NCI-H1105 (cell line): ENCODE results near the gene ITGB6.
"Not testable (repeated sequence)": the region's sequence is repeated elsewhere in the genome, so short reads cannot be mapped to it uniquely, and the experiment has no call there.

Source experiments
- DNase-seq: peaks from one replicate; lab custom pipeline; 2025; lab: John Stamatoyannopoulos, UW

ITGB6 gene

DNA sequence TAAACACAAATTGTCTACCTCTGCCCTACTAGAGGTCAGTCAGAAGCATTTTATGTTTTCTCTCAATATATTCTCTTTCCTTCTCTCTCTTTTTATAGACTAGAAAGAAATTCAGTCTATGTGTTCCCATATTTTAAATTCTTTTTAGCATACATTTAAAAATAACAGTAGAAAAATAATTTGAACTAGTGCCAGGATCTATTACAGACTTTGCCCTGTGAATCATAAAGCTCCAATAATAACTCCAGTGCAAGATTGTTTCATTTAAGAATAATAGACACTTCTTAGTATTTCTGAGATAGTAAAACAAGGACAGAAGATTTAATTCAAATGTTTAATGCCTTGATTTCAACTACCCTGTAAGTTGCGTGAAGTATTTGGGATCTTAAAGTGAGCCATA is 60.1 kb downstream of the ITGB6 start:
- DNase-seq: no peak

DNA sequence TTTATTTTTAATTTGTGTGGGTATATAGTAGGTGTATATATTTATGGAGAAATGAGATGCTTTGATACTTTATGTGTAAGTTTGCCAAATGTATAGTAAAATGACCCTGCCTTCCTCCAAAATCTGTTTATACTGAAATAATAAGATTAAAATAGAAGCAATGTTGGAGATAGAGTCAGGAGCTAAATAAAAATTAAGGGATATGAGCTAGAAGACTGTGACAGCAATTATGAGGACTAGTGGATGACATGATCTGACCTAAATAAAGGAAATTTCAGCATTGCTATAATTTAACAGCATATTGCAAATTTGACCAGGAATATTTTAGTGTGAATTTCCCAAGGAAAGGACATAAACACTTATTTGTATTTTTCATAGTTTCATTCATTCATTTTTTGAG is 60.7 kb downstream of the ITGB6 start:
- DNase-seq: no peak

GRCh38 chr2:160138406-160138805 is 61.7 kb downstream of the ITGB6 start:
- DNase-seq: no peak

- DNase-seq: no peak
These were observed 62.6 kb downstream of the ITGB6 start for GRCh38 chr2:160137464-160137863.

DNA sequence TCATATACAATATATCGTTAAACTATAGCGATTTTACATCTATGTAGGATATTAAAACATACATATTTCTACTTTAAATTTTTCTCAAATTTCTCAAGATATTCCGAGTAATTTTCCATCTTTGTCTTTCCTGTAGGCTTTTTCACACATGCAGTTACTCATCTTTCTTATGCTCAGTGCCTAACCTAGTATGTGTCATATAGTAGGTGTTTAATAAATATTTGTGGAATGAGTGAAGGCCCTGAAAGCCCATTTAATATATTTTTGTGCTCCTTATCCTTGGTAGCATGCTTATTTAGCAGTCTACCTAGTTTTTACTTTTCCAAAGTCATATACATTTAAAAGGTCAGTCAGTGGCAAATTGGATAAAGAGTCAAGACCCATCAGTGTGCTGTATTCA is 67.3 kb downstream of the ITGB6 start:
- no peak for DNase-seq

- no peak for DNase-seq
These were observed 73.3 kb downstream of the ITGB6 start for GRCh38 chr2:160126756-160127155.

DNA sequence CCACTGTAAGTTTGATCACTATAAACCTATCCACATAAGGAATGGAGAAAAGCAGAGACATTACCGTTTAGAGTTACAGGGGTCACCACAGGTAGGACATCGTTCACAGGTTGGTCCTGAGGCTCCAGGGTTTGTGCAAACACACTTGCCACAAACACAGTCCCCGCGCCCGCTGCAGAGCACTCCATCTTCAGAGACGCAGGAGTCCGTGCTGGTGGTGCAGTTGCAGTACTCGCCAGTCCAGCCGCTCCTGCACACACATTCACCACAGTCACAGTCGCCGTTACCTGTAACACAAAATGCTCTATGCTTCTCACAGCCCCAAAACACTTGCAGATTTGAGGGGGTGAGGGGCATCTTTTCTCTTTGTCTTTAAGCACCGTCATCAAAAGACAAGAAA is 73.8 kb downstream of the ITGB6 start:
- DNase-seq: no peak

DNA sequence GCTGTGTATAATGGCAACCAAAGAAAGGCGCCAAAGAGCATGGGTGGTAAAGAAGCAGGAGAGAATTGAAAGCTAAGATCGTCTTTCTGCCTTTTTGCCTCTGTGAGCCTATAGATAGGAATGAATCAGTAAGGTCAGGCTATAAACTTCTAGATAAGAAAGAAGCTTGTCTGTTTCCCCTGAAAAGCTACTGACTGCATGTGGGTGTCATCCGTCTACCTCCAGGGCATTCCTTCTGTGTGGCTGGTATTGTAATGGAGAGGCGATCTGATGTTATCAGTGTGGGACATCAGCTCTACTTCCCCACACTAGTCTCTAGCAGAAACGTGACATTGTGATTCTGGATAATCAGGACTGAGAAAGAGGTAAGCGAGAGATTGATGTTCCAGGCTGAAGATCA is 74.2 kb downstream of the ITGB6 start:
- no peak for DNase-seq

DNA sequence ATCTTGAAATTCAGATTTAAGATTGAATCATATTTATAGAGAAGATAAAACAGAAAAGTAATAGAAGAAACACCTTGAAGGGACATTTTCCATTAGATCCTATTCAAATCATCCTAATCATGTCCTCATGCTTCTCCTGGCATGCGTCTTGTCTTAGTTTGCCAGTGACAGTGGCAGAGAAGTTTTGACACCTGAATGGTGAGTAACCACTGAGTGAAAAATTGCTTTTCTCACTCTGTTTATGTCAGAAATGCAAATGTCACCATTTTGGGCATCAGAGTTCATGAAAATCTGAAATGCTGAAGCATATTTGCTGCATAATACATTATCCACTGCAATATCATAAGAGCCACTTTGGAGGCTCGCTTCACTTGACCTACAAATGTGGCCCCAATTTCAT is 74.7 kb downstream of the ITGB6 start:
- no peak for DNase-seq

DNA sequence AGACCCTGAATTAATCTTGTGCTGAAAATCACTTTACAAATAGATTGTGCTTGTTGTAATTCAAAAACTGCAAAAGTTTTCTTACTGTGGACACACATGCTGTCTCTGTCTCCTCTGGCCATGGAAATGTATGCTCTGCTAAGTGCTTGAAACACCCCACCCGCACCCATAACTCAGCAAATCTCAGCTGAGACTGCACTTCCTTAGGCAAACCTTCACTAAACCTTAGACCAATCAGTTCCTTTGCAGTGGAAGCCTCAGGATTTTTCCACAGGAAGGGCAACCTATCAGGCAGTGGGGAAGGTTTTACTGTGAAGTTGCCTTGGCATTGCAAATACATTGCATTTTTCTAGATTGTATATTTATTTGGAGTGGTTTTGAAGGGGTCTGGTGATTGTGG is 75.5 kb downstream of the ITGB6 start:
- DNase-seq: no peak

GRCh38 chr2:160114721-160115120 is 85.4 kb downstream of the ITGB6 start:
- not testable (repeated sequence) for DNase-seq

DNA sequence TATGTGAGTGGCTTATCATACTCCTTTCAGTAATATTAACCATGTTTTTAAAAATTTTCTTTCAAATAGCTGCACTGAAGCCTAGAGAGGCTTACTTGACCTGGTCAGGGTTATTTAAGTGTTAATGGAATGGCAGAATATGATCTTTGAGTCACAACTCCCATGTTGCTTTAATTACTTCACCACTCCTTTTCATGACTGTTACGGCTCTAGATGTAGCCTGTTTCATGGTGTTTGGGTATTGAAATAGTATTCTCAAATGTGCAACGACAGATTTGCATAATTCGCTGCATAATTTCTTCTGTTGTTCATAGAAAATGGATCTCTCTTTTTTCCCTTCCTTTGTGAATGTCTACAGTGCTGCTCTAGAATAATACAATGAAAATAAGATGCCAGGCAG is 86.1 kb downstream of the ITGB6 start:
- DNase-seq: no peak

DNA sequence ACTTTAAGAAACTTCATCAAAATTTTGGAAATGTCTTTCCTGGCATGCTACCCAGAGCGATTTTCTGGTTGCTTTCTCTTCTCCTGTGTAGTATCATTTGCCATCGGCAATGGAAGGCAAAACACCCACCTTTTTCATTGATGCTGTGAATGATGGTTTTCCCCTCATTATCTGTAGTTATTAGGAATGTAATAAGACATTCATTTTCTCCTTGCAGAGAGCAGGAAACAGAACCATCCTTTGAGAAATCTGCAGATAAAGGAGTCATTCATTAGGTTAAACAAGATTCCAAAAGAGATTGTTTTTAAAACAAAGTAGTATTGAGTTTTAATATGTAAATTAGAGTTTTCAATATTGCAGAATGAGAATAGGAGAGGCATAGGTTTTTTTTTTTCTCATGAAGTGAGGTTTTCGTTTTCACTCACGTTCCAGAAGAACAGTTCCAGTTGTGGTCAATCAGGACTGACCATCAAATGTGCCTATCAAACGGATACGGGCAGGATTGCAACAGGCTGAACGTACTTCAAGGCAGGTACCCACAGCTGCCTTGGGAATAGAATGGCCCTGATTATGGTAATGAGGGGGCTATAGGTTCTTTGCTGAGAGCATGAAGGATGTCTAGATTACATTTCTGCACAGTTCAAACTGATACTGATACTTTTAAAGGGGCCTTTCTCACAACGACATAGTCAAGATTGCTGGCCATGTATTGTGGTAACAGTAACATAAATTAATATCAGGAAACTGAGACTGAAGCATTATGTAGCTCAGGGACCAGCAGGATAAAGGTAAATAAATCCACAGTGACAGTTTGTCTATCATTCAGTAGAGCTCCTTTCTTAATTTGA is 87.9 kb downstream of the ITGB6 start:
- DNase-seq: no peak

DNA sequence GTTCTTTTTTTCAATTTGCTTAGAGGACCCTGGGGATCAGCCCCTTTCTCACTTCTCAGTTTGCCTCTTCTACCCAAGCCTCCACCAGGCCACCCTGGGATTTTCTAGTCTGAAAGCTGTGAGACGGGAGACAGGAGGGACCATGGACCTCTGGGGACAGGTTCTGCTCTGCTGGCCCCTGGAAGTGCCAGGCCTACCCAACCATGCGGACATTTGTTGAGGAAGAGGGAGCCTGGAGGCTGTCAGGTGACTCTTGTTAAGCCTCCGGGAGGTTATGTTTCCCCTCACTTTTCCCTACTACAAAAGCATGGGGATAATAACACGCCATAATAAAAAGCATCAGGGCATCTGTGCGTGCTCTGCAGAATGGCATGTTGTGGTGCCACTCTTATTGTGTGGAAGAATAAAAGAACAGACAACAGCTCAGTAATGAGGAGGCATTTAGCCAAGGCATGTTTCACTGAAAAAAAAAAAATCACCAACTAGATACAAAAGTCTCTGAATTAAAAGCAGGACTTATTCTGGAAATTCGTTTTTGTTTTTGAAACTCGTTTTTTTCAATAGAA is 89.3 kb downstream of the ITGB6 start:
- no peak for DNase-seq

DNA sequence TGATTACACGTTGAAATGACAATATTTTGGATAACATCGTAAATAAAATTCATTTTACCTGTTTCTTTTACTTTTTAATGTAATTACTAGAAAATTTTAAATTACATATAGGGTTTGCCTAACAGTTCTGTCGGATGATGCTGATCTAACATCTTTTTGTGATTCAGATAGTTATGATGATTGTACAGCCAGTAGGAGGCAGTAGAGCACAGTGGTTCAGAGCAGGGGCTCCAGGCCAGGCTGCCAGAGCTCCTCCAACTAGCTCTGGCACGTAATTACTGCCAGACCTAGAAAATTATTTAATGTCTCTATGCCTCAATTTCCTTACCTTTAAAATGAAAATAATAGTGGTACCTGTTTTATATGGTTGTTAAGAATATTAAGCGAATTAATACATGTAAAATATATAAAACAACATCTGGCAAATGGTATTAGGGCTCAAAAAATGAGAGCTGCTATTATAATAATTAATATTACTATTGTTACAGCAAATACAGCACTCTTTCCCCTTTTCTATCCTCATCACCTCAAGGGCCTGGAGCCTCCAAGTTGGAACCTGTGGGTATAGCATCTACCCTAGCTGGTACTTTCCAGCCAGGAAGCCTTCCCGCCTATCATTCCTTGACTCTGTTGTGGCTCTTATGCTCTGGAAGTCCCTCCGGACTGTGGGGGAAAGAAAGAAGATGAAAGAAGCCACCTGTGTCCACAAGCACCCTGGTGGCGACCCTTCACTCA is 90.0 kb downstream of the ITGB6 start:
- peak; percentile 4 for DNase-seq

DNA sequence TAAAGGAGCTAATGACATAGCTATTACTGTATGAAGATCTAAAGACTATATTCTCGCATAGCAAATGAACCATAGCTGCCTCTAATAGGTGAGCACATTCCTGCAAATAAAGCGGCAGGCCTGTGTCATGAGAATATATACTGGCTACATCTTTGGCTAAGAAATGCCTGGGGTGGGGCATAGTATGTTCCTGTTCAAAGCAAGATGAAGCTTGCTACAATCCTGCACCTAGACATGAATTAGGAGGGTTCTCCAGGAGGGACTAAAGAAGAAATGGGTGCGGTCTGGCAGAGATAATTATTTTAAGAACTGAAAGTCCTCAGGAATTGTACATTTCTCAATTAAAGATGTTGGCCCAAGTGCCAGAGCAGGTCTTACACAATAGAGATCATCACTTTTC is 90.8 kb downstream of the ITGB6 start:
- DNase-seq: no peak

GRCh38 chr2:160108646-160109045 is 91.4 kb downstream of the ITGB6 start:
- no peak for DNase-seq

DNA sequence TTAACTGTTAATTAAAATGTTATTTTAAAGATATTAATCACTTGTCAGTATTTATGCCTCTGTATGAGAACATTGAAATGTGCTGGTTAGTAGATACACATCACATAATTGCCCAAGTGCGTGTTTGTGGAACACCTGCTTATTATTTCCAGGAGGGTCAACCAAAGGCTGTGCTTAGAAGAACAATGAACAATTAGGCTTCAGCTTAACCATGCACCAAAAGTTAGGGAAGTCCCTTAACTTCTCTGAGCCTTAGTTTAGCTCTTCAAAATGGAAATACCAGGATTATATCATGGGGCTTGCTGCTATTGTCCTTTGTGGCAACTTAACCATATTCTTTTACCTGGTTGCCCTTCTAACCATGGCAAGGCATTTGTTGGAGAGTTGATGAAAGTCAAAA is 94.7 kb downstream of the ITGB6 start:
- DNase-seq: no peak

DNA sequence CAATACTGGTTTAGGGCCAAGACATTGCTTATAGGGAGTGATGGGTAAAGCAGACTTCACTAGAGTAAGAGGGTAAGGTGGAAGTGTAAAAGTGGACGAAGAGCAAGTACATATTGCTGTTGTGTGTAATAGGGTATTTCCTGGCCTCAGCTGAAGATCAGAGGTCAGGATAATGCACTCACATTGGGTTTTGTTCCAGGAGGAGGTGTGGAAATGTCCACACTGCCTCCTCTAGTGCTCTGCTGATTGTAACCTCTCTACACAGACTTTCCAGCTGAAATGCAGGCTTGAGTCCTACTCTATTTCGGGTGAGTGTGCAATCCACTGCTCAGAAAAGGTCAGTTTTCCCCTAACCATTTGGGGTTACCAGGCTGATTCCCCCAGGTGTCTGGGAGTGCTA is 96.0 kb downstream of the ITGB6 start:
- DNase-seq: no peak

GRCh38 chr2:160097326-160097725 is 102.7 kb downstream of the ITGB6 start:
- no peak for DNase-seq

DNA sequence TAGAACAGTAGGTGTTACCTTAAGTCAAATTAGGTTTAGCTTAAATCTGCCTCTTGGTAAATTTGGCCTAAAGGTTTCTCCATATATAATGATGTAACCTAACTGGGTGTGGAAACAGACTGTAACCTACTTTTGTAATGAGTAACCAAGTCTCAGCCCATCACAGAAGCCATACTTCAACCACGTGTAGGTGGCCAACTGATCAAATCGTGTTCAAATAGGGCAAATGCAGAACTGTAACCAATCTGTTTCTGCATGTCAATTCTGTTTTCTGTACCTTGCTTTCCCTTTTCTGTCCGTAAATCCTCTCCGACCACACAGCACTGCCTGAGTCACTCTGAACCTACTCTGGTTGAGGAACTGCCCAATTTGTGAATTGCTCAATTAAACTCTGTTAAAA is 103.7 kb downstream of the ITGB6 start:
- DNase-seq: no peak

DNA sequence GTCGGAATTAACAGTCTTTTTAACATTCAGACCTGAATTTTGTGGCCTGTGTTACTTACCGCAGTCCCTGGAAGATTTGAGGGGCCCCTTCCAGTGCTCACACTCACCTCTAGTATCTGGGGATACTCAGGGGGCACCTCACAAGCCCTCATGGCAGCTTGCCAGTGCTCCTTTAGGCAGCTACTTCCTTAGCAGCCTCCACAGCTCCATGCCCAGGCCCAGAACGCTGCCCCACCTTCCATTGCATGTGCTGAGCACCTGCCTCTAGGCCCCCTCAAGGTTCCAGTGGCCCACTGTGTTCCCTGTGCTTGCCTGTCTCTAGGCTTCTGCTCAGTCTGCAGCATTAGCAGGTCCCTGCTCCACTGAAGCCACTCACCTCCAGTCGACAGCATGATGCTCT is 107.6 kb downstream of the ITGB6 start:
- no peak for DNase-seq

GRCh38 chr2:160091381-160091780 is 108.7 kb downstream of the ITGB6 start:
- DNase-seq: no peak
